ENCODE data around the gene C9orf72. TPM values are rescaled to one million over a fixed set of nuclear protein-coding genes. Genes with fewer than 3 reads are reported as not detected.

C9orf72 gene
- total and polyA plus RNA-seq, 2 experiments from 2014 or later = 11.6 to 27.8 TPM

- peaks cover 18% of the 10 kb centered on the region for H3K4me1 Mint-ChIP-seq
- Histone ChIP-seq H3K27me3 (ENCODE audit: insufficient read depth) (peaks cover 8% of the 10 kb centered on the region), H3K4me1 (ENCODE audit: insufficient read depth) (peaks cover 10% of the 10 kb centered on the region; the same call in 1 of the 2 replicates), H3K79me2 (replicated peaks; ENCODE audit: insufficient read depth) (peaks cover 50% of the 10 kb centered on the region), H2AFZ (no peak overlapping the region), H3K9me2 (ENCODE audit: insufficient read depth) (no peaks in the 10 kb centered on the region), H3K4me2 (peak overlapping the region; percentile 86), H3F3A (replicated peaks; ENCODE audit: low read depth) (no peaks in the 10 kb centered on the region), H4K20me1 (replicated peaks; ENCODE audit: insufficient read depth) (peaks cover 8% of the 10 kb centered on the region; the same call in 1 of the 2 replicates), H3K36me3 (ENCODE audit: insufficient read depth) (no peaks in the 10 kb centered on the region), H3K4me3 (peak overlapping the region; percentile 89), H3K27ac (ENCODE audit: low read depth) (no peak overlapping the region)
- peaks cover 10% of the 10 kb centered on the region for H3K27me3 Mint-ChIP-seq (ENCODE audit: insufficient read depth, low read depth, poor library complexity)
- peak overlapping the region; percentile 90 for H3K4me3 Mint-ChIP-seq
- DNase-seq (ENCODE audit: low spot score) = no peak
- H3K9me3 Mint-ChIP-seq = peaks cover 3% of the 10 kb centered on the region; the same call in 1 of the 3 replicates
- TF ChIP-seq NANOG (IDR thresholded peaks at IDR 0.05; ENCODE audit: borderline replicate concordance) (no peak), ZNF114 (CRISPR knock-in tag; IDR thresholded peaks at IDR 0.05) (no peak), CREB1 (CRISPR knock-in tag; IDR thresholded peaks at IDR 0.05; ENCODE audit: low read depth) (no peak), STAT1 (IDR thresholded peaks at IDR 0.05; ENCODE audit: unreplicated experiment) (no peak), POLR2AphosphoS5 (IDR thresholded peaks at IDR 0.05; ENCODE audit: low read depth) (no peak), ZNF331 (CRISPR knock-in tag; IDR thresholded peaks at IDR 0.05; ENCODE audit: low read depth) (no peak), ZNF462 (CRISPR knock-in tag; IDR thresholded peaks at IDR 0.05) (no peak), JUNB (IDR thresholded peaks at IDR 0.05; ENCODE audit: unreplicated experiment) (no peak), EZH2 (IDR thresholded peaks at IDR 0.05; ENCODE audit: low read depth, unreplicated experiment) (no peak), ETS1 (IDR thresholded peaks at IDR 0.05) (no peak), EZH2phosphoT487 (IDR thresholded peaks at IDR 0.05; ENCODE audit: unreplicated experiment) (no peak), CTCF (conservative IDR thresholded peaks at IDR 0.05; ENCODE audit: low read depth in 2 of 2) (no peak)
- TF ChIP-seq, protein P1, sequence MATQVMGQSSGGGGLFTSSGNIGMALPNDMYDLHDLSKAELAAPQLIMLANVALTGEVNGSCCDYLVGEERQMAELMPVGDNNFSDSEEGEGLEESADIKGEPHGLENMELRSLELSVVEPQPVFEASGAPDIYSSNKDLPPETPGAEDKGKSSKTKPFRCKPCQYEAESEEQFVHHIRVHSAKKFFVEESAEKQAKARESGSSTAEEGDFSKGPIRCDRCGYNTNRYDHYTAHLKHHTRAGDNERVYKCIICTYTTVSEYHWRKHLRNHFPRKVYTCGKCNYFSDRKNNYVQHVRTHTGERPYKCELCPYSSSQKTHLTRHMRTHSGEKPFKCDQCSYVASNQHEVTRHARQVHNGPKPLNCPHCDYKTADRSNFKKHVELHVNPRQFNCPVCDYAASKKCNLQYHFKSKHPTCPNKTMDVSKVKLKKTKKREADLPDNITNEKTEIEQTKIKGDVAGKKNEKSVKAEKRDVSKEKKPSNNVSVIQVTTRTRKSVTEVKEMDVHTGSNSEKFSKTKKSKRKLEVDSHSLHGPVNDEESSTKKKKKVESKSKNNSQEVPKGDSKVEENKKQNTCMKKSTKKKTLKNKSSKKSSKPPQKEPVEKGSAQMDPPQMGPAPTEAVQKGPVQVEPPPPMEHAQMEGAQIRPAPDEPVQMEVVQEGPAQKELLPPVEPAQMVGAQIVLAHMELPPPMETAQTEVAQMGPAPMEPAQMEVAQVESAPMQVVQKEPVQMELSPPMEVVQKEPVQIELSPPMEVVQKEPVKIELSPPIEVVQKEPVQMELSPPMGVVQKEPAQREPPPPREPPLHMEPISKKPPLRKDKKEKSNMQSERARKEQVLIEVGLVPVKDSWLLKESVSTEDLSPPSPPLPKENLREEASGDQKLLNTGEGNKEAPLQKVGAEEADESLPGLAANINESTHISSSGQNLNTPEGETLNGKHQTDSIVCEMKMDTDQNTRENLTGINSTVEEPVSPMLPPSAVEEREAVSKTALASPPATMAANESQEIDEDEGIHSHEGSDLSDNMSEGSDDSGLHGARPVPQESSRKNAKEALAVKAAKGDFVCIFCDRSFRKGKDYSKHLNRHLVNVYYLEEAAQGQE (IDR thresholded peaks at IDR 0.05; ENCODE audit: unreplicated experiment) = no peak
- H3K27ac Mint-ChIP-seq = peak overlapping the region; percentile 95; the same call in 1 of the 2 replicates
- H3K36me3 Mint-ChIP-seq (ENCODE audit: low read depth) = peaks cover 4% of the 10 kb centered on the region; the same call in 1 of the 3 replicates
- ATAC-seq = no peak
Measured at GRCh38 chr9:27572061-27572460, 1.2 kb downstream of the C9orf72 start.
